GM21737 (cell line): ENCODE measurements around the gene JPH4.
"Not testable (repeated sequence)": the region's sequence is repeated elsewhere in the genome, so short reads cannot be mapped to it uniquely, and the experiment has no call there.

Source experiments
- ATAC-seq: cut with Tn5 transposase; IDR thresholded peaks from one replicate; pipeline ENCODE4 v1.9.1; 2021; ENCODE audit warnings: mild to moderate bottlenecking, moderate library complexity; ENCODE audit not compliant: unreplicated experiment

The JPH4 gene

GRCh38 chr14:23550131-23550811 lies 28.3 kb downstream of the JPH4 start:
- ATAC-seq = no peak

GRCh38 chr14:23548351-23549318 lies 30.0 kb downstream of the JPH4 start:
- no peak for ATAC-seq

- ATAC-seq = no peak
Observed at GRCh38 chr14:23547924-23548323, 30.7 kb downstream of the JPH4 start.

GRCh38 chr14:23546450-23547035 lies 32.0 kb downstream of the JPH4 start:
- no peak for ATAC-seq

GRCh38 chr14:23545740-23546365 lies 32.7 kb downstream of the JPH4 start:
- no peak for ATAC-seq

- no peak for ATAC-seq
Observed at GRCh38 chr14:23544511-23545447, 33.8 kb downstream of the JPH4 start.

GRCh38 chr14:23543403-23543802 lies 35.2 kb downstream of the JPH4 start:
- no peak for ATAC-seq

- no peak for ATAC-seq
Observed at GRCh38 chr14:23542261-23542660, 36.3 kb downstream of the JPH4 start.

- ATAC-seq = no peak
Observed at GRCh38 chr14:23540141-23540469, 38.5 kb downstream of the JPH4 start.

- ATAC-seq = no peak
Observed at GRCh38 chr14:23539248-23540140, 39.1 kb downstream of the JPH4 start.

- ATAC-seq = no peak
Observed at GRCh38 chr14:23538785-23539184, 39.8 kb downstream of the JPH4 start.

GRCh38 chr14:23538050-23538718 lies 40.4 kb downstream of the JPH4 start:
- no peak for ATAC-seq

GRCh38 chr14:23537351-23538049 lies 41.1 kb downstream of the JPH4 start:
- ATAC-seq = no peak

GRCh38 chr14:23536906-23537305 lies 41.7 kb downstream of the JPH4 start:
- ATAC-seq = not testable (repeated sequence)

- no peak for ATAC-seq
Observed at GRCh38 chr14:23536494-23536893, 42.1 kb downstream of the JPH4 start.

GRCh38 chr14:23535943-23536342 lies 42.6 kb downstream of the JPH4 start:
- no peak for ATAC-seq

GRCh38 chr14:23533652-23534435 lies 44.7 kb downstream of the JPH4 start:
- ATAC-seq = no peak
